HCT116 (cell line): ENCODE results near the gene OR10P1. TPM values are rescaled to one million over a fixed set of nuclear protein-coding genes. Genes with fewer than 3 reads are reported as not detected.

ENCODE experiments used
- ATAC-seq: fragments of 200-7000 bp; cut with Tn5 transposase; 2 replicates; pipeline ENCODE4 v1.9.1; 2020; ENCODE audit warnings: mild to moderate bottlenecking, moderate library complexity
- BruUV-seq: library from RNA; stranded (reverse); fragments of 400-500 nt; replicated peaks from 2 replicates; lab custom pipeline; 2021; lab: Mats Ljungman, UMichigan
- CTCF ChIA-PET: fragments of 300-600 bp; sonication (Branson Sonifier 250); formaldehyde crosslinking; loops from one replicate; lab custom pipeline; 2021; ENCODE audit warnings: antibody characterized with exemption; lab: Charles Lee
- POLR2A ChIA-PET: fragments of 300-600, 350-600 bp; sonication (Branson Sonifier 250); formaldehyde crosslinking; loops from one replicate; lab custom pipeline; 2021; ENCODE audit warnings: antibody characterized with exemption; lab: Charles Lee
- RAD21 ChIA-PET, 2 experiments: fragments of 300-600 bp; sonication (Branson Sonifier 250); formaldehyde crosslinking; loops; one replicate each; lab custom pipeline; 2023; ENCODE audit warnings: low total read pairs in 2 of 2; ENCODE audit not compliant: uncharacterized antibody in 2 of 2, unreplicated experiment in 2 of 2, low non-redundant PET in 1 of 2; lab: Charles Lee
- DNase-seq: peaks from one replicate; pipeline ENCODE4 v3.0.0-alpha.2; 2010; ENCODE audit warnings: low read depth, low spot score
- H2AFZ ChIP-seq: fragments of 200-600 bp; shearing (Covaris generic), sonication (generic); 2 replicates; pipeline ENCODE4 v1.6.1; 2017; ENCODE audit warnings: low read depth, mixed run types, mixed read lengths, antibody characterized with exemption, low read length; ENCODE audit not compliant: poor library complexity, severe bottlenecking
- H3K27ac ChIP-seq: 2 replicates; pipeline ENCODE4 v1.5.1; 2012; ENCODE audit warnings: low read depth, low read length
- H3K27me3 ChIP-seq: fragments of 200-600 bp; sonication (generic); 2 replicates; pipeline ENCODE4 v1.6.1; 2016; ENCODE audit warnings: mixed run types, low read length, mixed read lengths; ENCODE audit not compliant: insufficient read depth
- H3K36me3 ChIP-seq, 2 experiments: fragments of 200-500 bp in 1 of 2; fragments of 200-600 bp in 1 of 2; sonication (Bioruptor generic) in 1 of 2; sonication (generic) in 1 of 2; 2 replicates each; pipeline versions ENCODE4 v1.5.1 to v1.6.1; 2014 to 2016; ENCODE audit warnings: low read length in 2 of 2, inconsistent platforms in 1 of 2, mixed read lengths in 1 of 2, mixed run types in 1 of 2; ENCODE audit not compliant: insufficient read depth in 2 of 2, control insufficient read depth in 1 of 2
- H3K4me1 ChIP-seq, 2 experiments: fragments of 200-600 bp in 1 of 2; sonication (generic) in 1 of 2; 2 replicates each; pipeline versions ENCODE4 v1.5.1 to v1.6.1; 2012 to 2017; ENCODE audit warnings: low read length in 2 of 2, inconsistent platforms in 1 of 2, mild to moderate bottlenecking in 1 of 2, mixed read lengths in 1 of 2, mixed run types in 1 of 2, moderate library complexity in 1 of 2; ENCODE audit not compliant: insufficient read depth in 2 of 2, control insufficient read depth in 1 of 2
- H3K4me2 ChIP-seq: fragments of 200-600 bp; sonication (generic); 2 replicates; pipeline ENCODE4 v1.6.1; 2017; ENCODE audit warnings: mixed run types, low read length, mixed read lengths
- H3K4me3 ChIP-seq, 2 experiments: fragments of 200-600 bp in 1 of 2; sonication (generic) in 1 of 2; replicated peaks in 1 of 2; 2 replicates each; pipeline ENCODE4 v1.5.1; 2011 to 2016; ENCODE audit warnings: low read length in 2 of 2, control low read depth in 1 of 2, low read depth in 1 of 2, mild to moderate bottlenecking in 1 of 2, mixed read lengths in 1 of 2, mixed run types in 1 of 2
- H3K79me2 ChIP-seq: fragments of 200-600 bp; sonication (generic); 2 replicates; pipeline ENCODE4 v1.6.1; 2017; ENCODE audit warnings: mild to moderate bottlenecking, mixed run types, low read length, moderate library complexity, mixed read lengths; ENCODE audit not compliant: insufficient read depth
- H3K9ac ChIP-seq: fragments of 200-600 bp; sonication (generic); 2 replicates; pipeline ENCODE4 v1.6.1; 2016; ENCODE audit warnings: low read length, mixed read lengths
- H3K9me2 ChIP-seq: fragments of 200-600 bp; sonication (generic), shearing (Covaris generic); 2 replicates; pipeline ENCODE4 v1.6.1; 2017; ENCODE audit warnings: mixed run types, mild to moderate bottlenecking, moderate library complexity; ENCODE audit not compliant: insufficient read depth
- H3K9me3 ChIP-seq, 2 experiments: fragments of 200-500 bp in 1 of 2; fragments of 200-600 bp in 1 of 2; sonication (Bioruptor generic) in 1 of 2; sonication (generic) in 1 of 2; 2 replicates each; pipeline ENCODE4 v1.6.1; 2014 to 2017; ENCODE audit warnings: low read length in 2 of 2, mixed read lengths in 2 of 2, inconsistent platforms in 1 of 2, low read depth in 1 of 2, mild to moderate bottlenecking in 1 of 2, mixed run types in 1 of 2, moderate library complexity in 1 of 2; ENCODE audit not compliant: control insufficient read depth in 1 of 2, insufficient read depth in 1 of 2
- H4K20me1 ChIP-seq: fragments of 200-600 bp; sonication (generic), shearing (Covaris generic); 2 replicates; pipeline ENCODE4 v1.6.1; 2017; ENCODE audit warnings: mixed run types, mild to moderate bottlenecking, moderate library complexity; ENCODE audit not compliant: insufficient read depth
- ATF3 ChIP-seq: IDR thresholded peaks from 2 replicates; pipeline ENCODE4 v1.6.1; 2012
- CBX3 ChIP-seq: IDR thresholded peaks from 2 replicates; pipeline ENCODE4 v1.6.1; 2012; ENCODE audit warnings: low read depth
- CTCF ChIP-seq, 3 experiments: fragments of 200-600 bp in 1 of 3; sonication (generic) in 1 of 3; IDR thresholded peaks in 2 of 3; conservative IDR thresholded peaks in 1 of 3; 2 replicates each; pipeline ENCODE4 v1.5.1; 2012 to 2017; ENCODE audit warnings: low read depth in 2 of 3, low read length in 2 of 3, antibody characterized with exemption in 1 of 3, borderline replicate concordance in 1 of 3, control low read depth in 1 of 3, mild to moderate bottlenecking in 1 of 3, mixed read lengths in 1 of 3, mixed run types in 1 of 3, moderate library complexity in 1 of 3; ENCODE audit not compliant: insufficient read depth in 1 of 3
- EGR1 ChIP-seq: IDR thresholded peaks from 2 replicates; pipeline ENCODE4 v1.6.1; 2012; ENCODE audit warnings: low read depth
- ELF1 ChIP-seq: IDR thresholded peaks from 2 replicates; pipeline ENCODE4 v1.6.1; 2012; ENCODE audit warnings: low read depth, borderline replicate concordance
- EZH2 ChIP-seq: fragments of 200-600 bp; sonication (generic); IDR thresholded peaks from 2 replicates; pipeline ENCODE4 v1.6.1; 2017; ENCODE audit warnings: antibody characterized with exemption, mixed run types
- JUND ChIP-seq: IDR thresholded peaks from 2 replicates; pipeline ENCODE4 v1.6.1; 2012
- MAX ChIP-seq: IDR thresholded peaks from 2 replicates; pipeline ENCODE4 v1.6.1; 2012
- POLR2AphosphoS5 ChIP-seq: IDR thresholded peaks from 2 replicates; pipeline ENCODE4 v1.6.1; 2011; ENCODE audit warnings: mild to moderate bottlenecking, low read depth, low read length, moderate library complexity
- SIN3A ChIP-seq: IDR thresholded peaks from 2 replicates; pipeline ENCODE4 v1.6.1; 2012; ENCODE audit warnings: low read depth
- SP1 ChIP-seq: IDR thresholded peaks from 2 replicates; pipeline ENCODE4 v1.6.1; 2012; ENCODE audit warnings: low read depth
- SRF ChIP-seq: IDR thresholded peaks from 2 replicates; pipeline ENCODE4 v1.6.1; 2012; ENCODE audit warnings: low read depth
- TCF7L2 ChIP-seq: IDR thresholded peaks from 2 replicates; pipeline ENCODE4 v1.7.0; 2011; ENCODE audit warnings: borderline replicate concordance, inconsistent platforms; ENCODE audit not compliant: insufficient read depth, insufficient read length; ENCODE audit errors: extremely low read depth
- ZNF274 ChIP-seq: fragments of 200-500 bp; sonication (Bioruptor generic); IDR thresholded peaks from 2 replicates; pipeline ENCODE4 v1.6.1; 2014; ENCODE audit warnings: mild to moderate bottlenecking, low read depth, low read length, inconsistent platforms
- intact Hi-C: fragments of 100-400 bp; cut with micrococcal nuclease; formaldehyde crosslinking; loops from 2 replicates; pipeline ENCODE4 v1.10.0; 2022
- total RNA-seq: library from RNA; stranded (reverse); gene quantifications from one replicate; pipeline ENCODE4 v1.2.1, GENCODE V29; 2021; ENCODE audit not compliant: unreplicated experiment
- TF ChIP-seq, protein P1 (sequence below): IDR thresholded peaks from 2 replicates; pipeline ENCODE4 v1.6.1; 2011; ENCODE audit warnings: mild to moderate bottlenecking, low read length, moderate library complexity; ENCODE audit not compliant: insufficient replicate concordance; ENCODE audit errors: extremely low read depth

OR10P1 gene
- total RNA-seq, 1 experiment from 2014 or later, result not detected

DNA sequence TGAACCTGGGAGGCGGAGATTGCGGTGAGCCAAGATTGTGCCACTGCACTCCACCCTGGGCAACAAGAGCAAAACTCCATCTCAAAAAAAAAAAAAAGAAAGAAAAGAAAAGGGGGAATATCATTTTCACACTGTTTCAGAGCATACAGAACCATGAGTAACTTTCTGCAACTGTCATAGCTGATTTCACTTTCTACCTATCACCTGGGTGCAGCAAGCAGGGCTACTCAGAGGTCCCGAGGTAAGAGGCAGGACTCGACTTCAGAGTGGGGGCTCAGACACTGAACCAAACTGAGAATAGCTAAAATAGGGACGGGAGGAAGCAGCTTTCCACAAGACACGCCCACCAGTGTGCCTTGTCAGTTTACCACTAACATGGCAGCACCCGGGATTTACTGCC lies 29.8 kb downstream of the OR10P1 start:
- BruUV-seq, result no TSS peak
- Histone ChIP-seq H3K36me3 (no peaks in the 10 kb centered on the region), H3K9me3 (no peaks in the 10 kb centered on the region), H3K79me2 (no peaks in the 10 kb centered on the region), H3K4me2 (no peak overlapping the region), H3K4me3 (no peak overlapping the region), H3K27me3 (no peaks in the 10 kb centered on the region), H4K20me1 (no peaks in the 10 kb centered on the region), H3K9me2 (no peaks in the 10 kb centered on the region), H3K4me1 (no peaks in the 10 kb centered on the region), H2AFZ (no peak overlapping the region), H3K27ac (no peak overlapping the region), H3K9ac (no peak overlapping the region)
- no peak for TF ChIP-seq EGR1
- no peak for TF ChIP-seq SRF
- no peak for TF ChIP-seq JUND
- no peak for TF ChIP-seq ZNF274
- TF ChIP-seq, protein P1, sequence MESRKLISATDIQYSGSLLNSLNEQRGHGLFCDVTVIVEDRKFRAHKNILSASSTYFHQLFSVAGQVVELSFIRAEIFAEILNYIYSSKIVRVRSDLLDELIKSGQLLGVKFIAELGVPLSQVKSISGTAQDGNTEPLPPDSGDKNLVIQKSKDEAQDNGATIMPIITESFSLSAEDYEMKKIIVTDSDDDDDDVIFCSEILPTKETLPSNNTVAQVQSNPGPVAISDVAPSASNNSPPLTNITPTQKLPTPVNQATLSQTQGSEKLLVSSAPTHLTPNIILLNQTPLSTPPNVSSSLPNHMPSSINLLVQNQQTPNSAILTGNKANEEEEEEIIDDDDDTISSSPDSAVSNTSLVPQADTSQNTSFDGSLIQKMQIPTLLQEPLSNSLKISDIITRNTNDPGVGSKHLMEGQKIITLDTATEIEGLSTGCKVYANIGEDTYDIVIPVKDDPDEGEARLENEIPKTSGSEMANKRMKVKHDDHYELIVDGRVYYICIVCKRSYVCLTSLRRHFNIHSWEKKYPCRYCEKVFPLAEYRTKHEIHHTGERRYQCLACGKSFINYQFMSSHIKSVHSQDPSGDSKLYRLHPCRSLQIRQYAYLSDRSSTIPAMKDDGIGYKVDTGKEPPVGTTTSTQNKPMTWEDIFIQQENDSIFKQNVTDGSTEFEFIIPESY, result no peak
- TF ChIP-seq SIN3A, result no peak
- TF ChIP-seq CTCF (IDR thresholded peaks at IDR 0.05 in 2 of 3, conservative IDR thresholded peaks at IDR 0.05 in 1 of 3; ENCODE audit: borderline replicate concordance in 1 of 3, insufficient read depth in 1 of 3, low read depth in 2 of 3, low read length in 2 of 3), result no peak
- no peak for TF ChIP-seq SP1
- TF ChIP-seq EZH2, result no peak
- TF ChIP-seq CBX3, result no peak
- no peak for TF ChIP-seq TCF7L2
- no peak for TF ChIP-seq MAX
- TF ChIP-seq ELF1, result no peak
- no peak for TF ChIP-seq POLR2AphosphoS5
- TF ChIP-seq ATF3, result no peak
- DNase-seq (no peak), ATAC-seq (no peak)
- CTCF ChIA-PET, result interaction anchor here (1.6 kb wide), 1 partner anchor 10 kb away, joined by 4 read pairs; no protein-coding TSS in a partner anchor
- POLR2A ChIA-PET, result no interaction called here
- RAD21 ChIA-PET, result no interaction called here
- intact Hi-C loops, result no loop called here
